HG03442 (cell line): ENCODE measurements around the gene GREB1.

Experiments used
- ATAC-seq: cut with Tn5 transposase; IDR thresholded peaks from one replicate; pipeline ENCODE4 v1.9.1; 2021; ENCODE audit warnings: mild to moderate bottlenecking, moderate library complexity; ENCODE audit not compliant: unreplicated experiment

GREB1 gene

DNA sequence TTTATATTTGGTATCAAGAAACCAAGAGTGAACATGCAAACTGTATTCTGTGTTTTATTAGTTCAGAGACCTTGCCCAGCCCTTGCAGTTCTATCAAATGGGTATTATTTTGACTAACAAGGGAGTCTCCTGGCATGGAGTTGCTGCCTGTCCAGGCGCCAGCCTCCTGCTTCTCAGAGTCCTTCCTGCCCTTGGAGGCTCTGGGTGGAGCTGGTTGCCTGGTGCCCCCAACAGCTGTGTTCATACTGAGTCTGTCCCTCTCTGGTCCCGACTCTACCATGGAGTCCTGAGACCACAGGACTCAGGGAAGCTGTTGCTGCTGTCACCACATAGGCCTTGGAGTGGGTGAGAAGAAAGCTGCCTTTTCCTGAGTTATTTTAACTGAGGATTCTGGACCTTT, 26.3 kb upstream of the GREB1 start:
- no peak for ATAC-seq

DNA sequence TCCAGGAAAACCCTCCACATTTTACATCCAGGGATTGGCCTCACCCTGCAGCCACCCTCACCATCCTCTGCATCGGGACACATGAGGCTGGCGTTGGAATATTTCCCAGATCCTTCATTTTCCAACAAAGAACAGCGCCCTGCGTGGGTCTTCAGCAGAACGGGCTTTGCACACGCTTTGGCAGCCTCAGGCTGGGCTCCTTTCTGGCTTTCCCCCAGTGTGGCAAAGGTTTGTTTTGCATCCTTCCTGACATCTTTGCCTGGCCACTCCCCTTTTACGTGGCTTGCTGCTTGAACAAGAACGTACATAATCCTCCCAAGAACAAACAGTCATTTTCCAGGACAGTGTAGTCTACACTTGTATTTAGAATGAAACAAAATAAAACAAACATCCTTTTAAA, 25.6 kb upstream of the GREB1 start:
- no peak for ATAC-seq

DNA sequence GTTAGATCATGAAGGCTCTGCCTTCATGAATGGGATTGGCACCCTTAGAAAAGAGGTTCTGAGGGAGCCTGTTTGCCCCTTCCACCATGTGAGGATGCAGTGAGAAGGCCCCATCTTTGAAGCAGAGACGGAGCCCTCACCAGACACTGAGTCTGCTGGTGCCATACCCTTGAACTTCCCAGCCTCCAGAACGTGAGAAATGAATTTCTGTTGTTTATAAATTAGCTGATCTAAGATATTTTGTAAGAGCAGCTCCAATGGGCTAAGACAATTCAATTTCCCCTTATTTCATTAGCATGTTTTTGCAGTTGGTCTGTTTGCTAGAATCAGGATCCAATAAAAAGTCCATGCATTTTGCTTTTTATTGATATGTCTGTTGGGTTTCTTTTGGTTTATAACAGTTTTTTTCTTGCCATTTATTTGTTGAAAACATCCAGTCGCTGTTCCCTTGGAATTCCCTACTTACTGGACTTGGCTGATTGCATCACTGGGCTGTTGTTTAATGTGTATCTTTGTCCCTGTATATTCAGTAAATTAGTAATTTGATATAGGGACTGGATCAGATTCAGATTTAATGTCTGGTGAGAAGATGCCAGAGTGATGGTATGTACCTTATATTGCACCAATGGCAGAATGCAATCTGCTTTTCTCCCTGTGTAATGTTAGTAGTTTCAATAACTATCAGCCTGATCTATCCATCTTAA, 24.0 kb upstream of the GREB1 start:
- ATAC-seq, result no peak

DNA sequence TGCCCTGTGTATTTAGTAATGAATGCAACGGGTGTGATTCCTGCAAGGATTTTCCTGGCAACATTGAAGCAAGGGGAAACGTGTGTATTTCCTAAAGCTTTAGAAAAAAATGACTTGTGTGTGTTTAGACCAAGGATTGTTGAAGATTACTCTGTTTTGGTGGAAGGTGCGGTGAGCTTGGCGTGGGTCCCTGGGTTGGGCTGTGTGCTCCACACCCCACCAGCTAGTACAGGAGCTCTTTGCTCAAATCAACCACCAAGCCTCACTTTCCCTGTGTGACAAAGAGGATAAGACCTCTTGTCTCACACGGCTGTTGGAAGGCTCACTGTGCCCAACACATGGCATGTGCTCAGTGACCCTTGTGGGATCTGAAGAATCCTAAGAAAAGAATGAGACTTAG, 21.4 kb upstream of the GREB1 start:
- ATAC-seq, result no peak

DNA sequence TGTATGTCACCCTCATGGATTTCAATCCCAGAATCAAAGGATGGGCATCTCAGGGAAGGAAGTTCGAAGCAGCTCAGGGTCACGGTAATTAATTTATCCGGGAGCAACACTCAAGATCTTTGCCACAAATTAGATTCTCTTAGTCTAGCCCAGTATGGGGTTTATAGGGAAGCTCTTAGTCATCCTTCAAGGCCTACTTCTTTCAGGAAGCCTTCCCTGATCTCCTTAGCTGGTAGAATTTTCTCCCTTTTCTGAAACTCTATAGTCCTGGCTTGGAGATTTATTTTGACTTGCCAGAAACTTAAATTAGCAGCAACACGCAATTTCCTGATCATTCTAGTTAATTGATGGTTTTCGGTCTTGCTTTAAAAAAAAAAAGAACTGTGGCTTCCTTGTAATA, 20.5 kb upstream of the GREB1 start:
- no peak for ATAC-seq

DNA sequence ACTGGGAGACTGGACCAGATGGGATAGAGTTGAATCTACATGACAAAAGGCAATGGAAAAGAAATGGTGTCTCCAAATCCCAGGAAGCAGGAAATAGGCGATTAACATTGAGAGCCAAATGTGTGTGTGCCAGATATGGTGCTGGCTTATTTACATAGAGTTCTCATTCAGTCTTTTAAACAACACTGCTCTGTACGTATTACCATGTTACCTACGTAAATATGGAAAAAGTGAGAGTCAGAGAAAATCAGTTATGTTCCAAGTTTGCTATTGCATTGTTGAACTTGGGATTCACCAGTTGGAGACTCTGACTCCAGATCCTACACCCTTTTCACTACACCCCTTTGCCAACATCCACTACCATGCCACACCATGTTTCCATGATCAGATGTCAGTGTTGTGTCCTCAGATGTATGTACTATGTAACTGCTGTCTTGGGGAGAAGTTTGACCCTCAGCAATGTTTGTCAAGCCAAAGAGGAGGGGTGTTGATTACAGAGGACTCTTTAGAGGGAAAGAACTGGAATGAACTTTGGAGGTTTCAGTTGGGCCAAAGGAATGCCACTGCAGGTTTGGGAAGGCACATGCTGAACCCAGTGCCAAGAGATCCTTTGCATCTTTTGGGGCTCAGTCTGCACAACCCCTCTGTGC, 19.6 kb upstream of the GREB1 start:
- ATAC-seq, result no peak

DNA sequence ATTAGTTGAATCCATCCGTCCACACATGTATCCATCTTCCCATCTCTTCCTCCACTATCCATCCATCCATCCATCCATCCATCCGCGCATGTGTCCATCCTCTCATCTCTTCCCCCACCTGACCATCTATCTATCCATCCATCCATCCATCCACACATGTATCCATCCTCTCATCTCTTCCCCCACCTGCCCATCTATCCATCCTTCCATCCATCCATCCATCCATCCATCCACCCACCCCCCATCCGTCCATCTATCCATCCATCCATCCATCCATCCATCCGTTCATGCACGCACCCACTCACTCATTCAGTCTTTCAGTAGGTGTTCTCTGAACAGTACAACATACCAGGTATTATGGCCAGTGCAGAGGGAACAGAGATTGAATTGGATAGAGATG, 18.9 kb upstream of the GREB1 start:
- no peak for ATAC-seq

DNA sequence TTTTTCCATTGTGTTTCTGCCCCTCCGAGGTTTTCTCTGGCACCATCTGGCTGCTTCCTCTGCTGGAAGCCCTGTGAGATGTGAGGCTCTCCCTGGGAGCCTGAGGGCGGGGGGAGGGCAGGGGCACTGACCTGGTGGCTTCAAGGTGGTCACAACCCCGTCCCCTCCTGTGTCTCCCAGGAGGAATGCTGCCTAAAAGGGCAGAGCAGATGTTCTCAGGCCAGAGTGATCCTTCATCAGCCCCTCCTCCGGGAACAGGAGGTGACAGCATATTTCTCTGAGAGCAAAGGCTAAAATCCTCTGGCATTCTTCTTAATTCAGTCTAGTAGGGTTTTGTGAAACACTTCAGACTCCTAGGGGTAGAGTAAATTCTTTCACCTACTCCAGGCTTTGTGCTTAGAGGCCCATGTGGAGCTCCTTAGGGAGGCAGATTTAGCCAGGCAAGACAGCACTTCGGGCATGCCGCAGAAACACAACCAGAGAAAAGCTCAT, 18.3 kb upstream of the GREB1 start:
- no peak for ATAC-seq

DNA sequence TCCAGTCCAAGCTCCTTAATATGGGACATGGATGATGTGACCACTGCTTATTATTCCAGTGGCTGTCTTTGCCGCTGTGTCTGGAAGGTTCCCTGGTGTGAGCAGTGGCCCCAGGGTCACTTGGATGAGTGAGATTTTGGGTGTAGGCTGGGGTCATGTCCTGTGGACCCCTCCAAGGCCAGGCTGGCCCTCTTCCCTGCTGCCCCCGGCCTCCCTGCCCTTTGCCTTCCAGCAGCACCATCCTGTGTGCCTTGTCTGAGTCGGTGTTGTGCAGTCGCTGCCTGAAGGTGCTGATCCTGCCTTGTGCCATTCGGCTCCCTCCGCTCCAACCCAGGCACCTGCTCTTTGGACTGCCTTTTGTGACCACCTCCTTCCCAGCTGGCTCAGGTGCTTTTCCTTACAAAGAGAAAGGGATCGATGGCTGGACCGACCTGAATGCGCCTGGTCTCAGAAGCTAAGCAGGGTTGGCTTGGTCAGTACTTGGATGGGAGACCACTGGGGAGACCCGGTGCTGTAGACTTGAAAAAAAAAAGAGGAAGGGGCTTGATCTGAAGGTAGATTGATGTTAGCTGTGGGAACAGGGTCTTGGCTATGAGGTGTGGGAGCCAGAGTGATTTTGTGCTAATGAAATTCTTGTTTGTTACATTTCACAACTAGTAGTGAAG, 16.7 kb upstream of the GREB1 start:
- no peak for ATAC-seq

DNA sequence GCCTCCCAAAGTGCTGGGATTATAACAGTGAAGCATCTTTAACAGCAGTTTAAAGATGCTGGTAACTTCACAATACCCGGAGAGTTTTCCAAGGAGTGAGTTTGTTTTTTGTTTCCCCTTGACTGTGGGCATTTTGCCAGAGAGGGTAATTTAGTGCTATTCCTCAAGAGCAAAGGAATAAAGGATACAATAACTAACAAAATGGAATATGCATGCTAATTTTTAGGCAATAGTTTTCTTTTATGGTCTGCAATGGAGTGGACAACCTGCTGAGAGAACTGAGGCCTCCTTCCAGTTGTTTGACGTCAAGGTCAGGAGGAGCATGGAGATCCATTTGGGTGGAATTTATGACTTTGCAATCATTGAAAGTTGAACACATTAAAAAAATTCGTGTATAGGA, 15.9 kb upstream of the GREB1 start:
- no peak for ATAC-seq

DNA sequence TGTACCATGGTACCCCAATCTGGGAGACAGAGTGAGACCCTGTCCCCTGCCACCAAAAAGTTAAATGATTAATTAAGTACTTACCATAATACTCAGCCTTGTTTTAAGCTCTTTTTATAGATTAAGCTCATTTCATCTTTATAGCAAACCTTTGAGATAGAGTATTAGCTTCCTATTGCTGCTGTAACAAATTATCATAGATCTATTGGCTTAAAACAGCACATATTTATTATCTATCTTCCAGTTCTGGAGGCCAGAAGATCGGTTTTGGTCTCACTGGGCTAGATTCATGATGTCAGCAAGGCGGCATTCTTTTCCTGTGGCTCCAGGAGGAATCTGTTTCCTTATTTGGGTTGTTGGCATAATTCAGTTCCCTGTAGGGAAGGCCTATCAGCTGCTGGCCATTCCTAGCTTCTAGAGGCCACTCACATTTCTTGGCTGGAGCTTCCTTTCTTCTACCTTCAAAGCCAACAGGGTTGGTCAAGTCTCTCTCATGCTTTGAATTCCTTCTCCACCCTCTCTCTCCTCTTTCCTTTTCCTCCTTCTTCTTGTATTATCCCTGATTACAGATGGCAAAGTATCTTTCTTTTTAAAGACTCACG, 13.7 kb upstream of the GREB1 start:
- no peak for ATAC-seq

DNA sequence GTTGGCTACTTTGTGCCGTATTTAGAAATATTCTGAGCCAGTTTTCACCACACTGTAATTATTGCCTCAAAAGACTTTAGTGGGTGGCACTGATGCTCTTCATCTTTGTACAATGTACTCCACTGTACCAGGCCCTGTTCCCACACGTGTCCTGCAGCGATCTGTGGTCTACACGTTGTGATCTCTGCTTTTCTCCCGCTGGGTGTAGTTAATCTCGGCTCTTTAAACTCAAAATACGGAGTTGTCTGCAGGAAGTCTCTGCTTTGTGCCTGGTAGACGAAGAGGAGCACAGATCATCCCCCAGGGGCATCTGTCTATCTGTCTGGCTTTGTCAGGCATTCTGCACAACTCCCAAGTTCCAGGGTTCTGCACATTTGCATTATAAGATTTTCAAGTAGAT, 12.1 kb upstream of the GREB1 start:
- no peak for ATAC-seq

DNA sequence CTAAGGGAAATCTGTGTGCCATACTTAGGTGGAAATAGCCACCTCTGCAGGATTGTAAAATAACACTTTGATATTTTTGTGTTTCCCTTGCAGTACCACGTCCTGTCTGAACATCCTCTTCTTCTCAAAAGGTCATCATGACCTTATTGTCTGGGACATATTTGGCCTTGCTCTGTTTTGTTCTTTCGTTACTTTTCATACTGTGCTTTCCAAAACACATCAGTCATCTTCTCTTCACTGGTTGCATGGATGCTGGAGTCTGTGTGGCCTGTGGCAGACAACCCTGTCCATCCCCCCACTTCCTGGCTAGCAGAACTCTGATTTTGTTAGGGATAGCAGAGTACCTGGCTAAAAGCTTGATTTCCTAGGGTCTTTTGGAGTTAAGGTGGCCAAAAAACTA, 9.4 kb upstream of the GREB1 start:
- ATAC-seq, result no peak

DNA sequence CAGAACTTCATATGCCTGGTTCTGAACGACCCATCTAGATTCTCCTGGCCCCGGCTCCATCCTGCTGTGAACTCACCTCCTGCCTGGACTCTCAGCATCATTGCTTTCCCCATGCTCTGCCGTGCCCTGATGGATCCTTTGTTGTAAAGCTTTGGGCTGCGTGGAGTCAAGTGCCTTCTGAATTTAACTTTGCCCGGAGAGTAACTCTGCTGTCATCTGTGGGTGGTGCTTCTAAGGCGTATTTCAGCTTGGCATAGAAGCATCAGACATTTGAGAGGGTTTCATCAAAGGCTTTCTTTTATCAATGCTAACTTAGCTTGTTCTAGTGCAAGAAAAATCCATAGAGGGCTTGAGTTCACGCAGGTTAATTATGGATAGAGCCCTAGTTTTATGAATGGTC, 8.1 kb upstream of the GREB1 start:
- no peak for ATAC-seq

DNA sequence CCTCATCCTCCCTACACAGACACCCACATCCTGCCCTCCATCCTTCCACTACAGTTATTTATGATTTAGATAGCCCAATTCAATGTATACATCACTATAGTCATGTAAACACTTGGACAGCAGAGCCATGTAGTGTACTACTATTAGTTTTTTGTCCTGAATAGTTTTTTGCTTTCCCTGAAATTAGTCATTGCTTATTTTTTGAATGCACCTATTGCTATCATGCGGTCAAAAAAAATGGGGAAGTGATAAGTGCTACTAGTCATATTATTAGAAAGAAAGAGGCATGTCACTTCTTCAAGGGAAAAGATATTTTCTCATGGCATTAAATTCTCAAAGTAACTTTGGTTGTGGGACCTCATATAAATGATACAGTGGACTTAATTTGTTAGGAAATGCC, 6.8 kb upstream of the GREB1 start:
- peak; percentile 59 for ATAC-seq

DNA sequence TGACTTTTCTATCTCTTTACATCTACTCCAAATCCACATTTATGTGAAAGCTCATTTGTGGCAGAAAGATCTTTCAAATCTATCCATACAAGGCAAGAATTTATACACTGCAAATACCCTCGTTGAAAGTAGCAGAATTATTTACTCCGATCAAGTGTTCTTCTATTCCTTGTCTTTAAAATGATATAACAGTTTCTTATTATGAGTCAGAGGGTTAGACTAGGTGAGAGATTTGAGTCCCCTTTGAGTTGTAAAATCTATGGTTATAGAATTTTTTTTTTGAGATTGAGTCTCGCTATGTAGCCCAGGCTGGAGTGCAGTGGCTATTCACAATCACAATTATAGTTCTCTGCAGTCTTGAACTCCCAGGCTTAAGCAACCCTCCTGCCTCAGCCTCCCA, 5.6 kb upstream of the GREB1 start:
- ATAC-seq, result peak; percentile 45

DNA sequence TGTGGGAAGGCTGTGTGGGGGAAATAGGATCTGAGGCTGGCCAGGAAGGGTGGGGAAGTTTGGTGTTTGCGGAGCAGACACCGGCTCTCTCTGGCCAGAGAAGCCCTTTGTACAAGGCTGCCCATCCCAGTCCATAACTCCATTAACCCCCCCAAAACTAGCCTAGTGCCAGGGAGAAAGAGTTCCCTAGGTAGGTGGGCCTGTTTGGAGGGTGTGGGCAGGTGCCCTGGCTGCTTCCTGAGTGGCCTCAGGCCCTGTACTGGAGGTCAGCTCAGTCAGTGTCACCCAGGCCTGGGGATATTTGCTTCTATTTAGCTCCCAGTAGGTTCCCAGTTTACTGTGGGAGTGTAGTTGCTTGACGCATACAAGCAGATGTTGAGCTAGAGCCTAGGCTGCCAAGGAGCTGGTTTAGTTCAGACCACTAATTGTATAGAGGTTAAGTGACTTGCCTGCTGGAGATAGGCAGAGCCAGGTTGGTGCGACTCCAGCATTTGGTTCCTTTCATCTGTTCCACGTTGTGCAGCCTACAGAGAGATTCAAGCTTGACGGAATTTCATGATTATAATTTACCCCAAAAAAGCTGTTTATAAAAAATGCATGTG, 2.9 kb upstream of the GREB1 start:
- no peak for ATAC-seq

DNA sequence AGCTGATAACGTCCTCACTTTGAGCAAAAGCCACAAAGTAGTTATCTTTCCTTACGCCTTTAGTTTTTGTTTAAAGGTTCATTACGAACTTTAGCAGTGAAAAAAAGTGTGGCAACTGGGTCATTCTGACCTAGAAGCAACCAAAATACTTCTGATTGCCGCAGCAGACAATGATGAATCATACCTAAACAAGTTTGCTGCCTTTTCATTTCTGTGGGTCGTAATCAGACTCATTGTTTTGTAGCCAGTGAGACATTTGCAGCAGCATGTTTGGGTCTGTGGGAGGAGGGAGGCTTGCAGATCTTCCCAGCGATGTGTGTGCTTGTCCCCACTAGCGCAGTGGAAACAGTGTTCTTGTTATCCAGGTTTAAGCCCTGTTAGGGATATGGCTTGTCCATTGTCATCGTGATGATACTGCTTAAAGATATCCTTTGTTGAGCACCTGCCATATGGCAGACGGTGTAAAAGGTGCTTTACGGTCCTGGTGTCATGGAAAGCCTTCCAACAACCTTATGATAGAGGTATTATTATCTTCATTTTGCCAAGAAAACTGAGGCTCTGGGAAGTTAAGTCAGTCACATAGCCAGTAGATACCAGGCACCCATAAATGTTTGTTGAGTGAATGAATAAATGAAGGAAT, 1.3 kb upstream of the GREB1 start:
- no peak for ATAC-seq

DNA sequence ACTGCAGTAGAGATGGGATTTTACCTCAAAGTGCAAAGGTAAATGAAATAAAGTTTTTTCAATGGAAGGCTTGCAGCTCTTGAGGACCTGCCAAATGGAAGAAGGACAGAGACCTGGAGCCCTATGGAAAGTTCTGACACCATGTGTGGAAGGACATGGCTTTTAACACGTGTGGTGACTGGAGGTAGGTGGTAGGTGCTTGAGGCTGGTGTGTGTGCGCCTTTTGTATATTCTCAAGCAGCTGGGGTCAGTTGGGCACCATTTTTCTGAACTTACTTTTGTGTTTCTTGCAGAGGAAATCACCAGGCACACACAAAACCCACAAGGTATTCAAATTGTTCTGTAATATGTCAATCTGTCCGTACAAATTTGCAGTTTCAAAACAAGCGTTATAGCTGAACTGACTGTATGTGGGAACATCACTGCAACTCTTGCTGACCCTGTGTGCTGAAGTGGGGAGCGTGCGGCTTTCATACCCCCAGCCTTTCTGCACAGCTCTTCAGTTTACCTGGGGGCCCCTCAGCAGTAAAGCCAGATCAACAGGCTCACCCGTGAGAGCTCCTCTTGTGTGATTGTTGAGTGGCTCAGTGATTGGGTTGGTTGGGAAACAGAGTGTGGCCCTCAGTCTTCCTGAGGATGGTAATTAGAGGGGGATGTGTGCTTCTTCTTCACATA, 363 bp downstream of the GREB1 start:
- no peak for ATAC-seq

DNA sequence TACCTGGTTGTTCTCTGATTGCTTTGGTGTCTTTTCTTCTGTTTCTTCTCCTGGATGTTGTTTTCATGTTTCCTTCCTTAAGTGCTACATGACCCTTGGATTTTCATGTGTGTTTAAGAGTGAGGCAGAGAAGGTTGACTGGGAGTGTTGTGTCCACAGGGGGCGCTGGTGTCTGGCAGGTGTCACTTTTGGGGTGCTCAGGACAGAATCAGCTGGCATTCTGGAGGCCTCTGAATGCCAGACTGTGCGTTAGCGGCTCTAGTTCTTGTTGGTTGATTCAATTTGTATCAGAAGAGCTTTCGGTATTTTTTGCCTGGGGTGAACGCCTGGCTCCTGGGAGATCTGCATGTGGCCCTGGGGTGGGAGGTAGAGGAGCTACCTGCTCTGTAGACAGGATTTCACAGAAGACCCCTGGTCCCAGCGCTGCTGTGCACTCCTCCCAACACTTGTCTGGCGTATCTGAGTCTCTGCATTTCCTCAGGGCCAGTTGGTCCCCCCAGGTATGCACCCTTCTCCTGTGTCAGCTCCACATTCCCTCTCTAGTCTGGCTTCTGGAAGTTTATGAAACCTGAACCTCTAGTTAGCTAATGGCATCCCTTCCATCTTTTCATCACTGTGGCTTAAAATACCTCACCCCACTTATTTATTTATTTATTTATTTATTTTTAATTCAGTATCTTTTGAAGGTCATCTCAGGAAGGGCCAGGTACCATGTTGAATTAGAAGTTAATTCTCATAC, 1.1 kb downstream of the GREB1 start:
- ATAC-seq, result no peak
